ENCODE results near the gene TRIP13. TPM values are rescaled to one million over a fixed set of nuclear protein-coding genes. Genes with fewer than 3 reads are reported as not detected.

TRIP13 gene
- total and polyA plus RNA-seq, 2 of the 4 experiments (the other 2 are of a cell fraction) = 17.1 to 35.5 TPM

DNA sequence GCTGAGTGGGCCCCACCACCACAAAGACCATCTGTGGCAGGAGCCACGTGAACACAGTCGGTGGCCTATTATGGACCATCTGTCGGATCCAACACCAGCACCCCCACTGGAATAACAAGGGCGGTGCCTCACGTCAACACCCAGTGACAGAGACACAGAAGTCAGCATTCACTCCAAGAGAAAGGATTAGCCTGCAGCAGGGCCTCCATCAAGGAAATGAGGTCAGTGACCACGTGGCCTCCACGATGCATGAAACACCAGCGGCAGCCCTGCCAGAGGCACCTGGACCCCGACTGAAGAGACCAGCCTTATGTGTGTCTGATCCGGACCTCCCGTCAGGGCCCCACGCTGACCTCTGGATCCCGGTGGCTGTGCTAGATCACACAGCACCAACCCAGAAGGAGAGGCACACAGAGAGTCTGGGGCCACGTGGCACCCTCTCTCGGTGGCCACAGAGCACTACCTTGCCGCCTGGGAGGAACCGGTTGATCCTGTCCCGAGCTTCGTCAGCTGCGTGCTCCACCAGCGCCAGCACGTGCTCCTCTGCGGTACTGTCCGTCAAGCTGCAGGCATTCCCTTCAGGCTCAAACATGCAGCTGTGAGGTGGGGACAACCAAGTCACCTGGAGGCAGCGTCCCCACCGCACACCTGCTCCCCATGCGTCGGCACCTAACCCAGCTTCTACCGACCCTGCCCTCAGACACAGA lies 9.1 kb upstream of the TRIP13 start:
- no peak overlapping the region for H4K5ac ChIP-seq (ENCODE audit: low read depth, low read length)
- intact Hi-C loops (cut with micrococcal nuclease) (no loop called here), dilution Hi-C loops (cut with HindIII; ENCODE audit: low sequenced_read_pairs, unreplicated experiment) (no loop called here), in situ Hi-C loops (cut with MboI; ENCODE audit: low sequenced_read_pairs) (no loop called here)
- H3K79me1 ChIP-seq (ENCODE audit: low read depth in 1 of 2, low read length in 2 of 2) = peaks cover 29 to 37% of the 10 kb centered on the region in 2 experiments
- no peak overlapping the region for H2BK120ac ChIP-seq (ENCODE audit: low read depth, low read length)
- H3K36me3 ChIP-seq (ENCODE audit: control insufficient read depth, insufficient read depth, low read length) = peaks cover 73% of the 10 kb centered on the region
- H3K27ac ChIP-seq (ENCODE audit: insufficient read depth, low read length) = no peak overlapping the region
- ATAC-seq (ENCODE audit: low read depth) = no peak
- WGBS, 2 experiments (ENCODE audit: extremely low coverage in 2 of 2, insufficient read length in 1 of 2) = 97% methylated on average over 13 of the region's 29 CpGs; no CpG with 5 or more reads in 1 of the 2 experiments
- H3K27me3 ChIP-seq (ENCODE audit: control insufficient read depth, insufficient read depth, low read length) = no peaks in the 10 kb centered on the region
- no peak overlapping the region for H4K8ac ChIP-seq (ENCODE audit: low read depth in 2 of 2, low read length in 2 of 2)
- no peak for TF ChIP-seq NFE2L2 (IDR thresholded peaks at IDR 0.05; ENCODE audit: low read depth, low read length)
- TF ChIP-seq BHLHE40 (IDR thresholded peaks at IDR 0.05; ENCODE audit: low read depth, low read length) = no peak
- TF ChIP-seq, protein P1, sequence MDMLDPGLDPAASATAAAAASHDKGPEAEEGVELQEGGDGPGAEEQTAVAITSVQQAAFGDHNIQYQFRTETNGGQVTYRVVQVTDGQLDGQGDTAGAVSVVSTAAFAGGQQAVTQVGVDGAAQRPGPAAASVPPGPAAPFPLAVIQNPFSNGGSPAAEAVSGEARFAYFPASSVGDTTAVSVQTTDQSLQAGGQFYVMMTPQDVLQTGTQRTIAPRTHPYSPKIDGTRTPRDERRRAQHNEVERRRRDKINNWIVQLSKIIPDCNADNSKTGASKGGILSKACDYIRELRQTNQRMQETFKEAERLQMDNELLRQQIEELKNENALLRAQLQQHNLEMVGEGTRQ (IDR thresholded peaks at IDR 0.05; ENCODE audit: low read depth, low read length) = no peak
- H3K9me1 ChIP-seq (ENCODE audit: insufficient read depth, low read length) = peaks cover 11% of the 10 kb centered on the region
- H3K14ac ChIP-seq (replicated peaks; ENCODE audit: low read depth, low read length) = no peak overlapping the region
- no peak overlapping the region for H2BK5ac ChIP-seq (ENCODE audit: low read depth, low read length, poor library complexity, severe bottlenecking)
- no peaks in the 10 kb centered on the region for H3K4me1 ChIP-seq (ENCODE audit: control insufficient read depth, insufficient read depth, low read length)
- H3K56ac ChIP-seq (ENCODE audit: extremely low read depth, insufficient read depth, low read length) = no peak overlapping the region
- H3K9me3 ChIP-seq (ENCODE audit: control insufficient read depth, insufficient read depth, low read length) = no peaks in the 10 kb centered on the region
- H4K20me1 ChIP-seq (ENCODE audit: insufficient read depth, low read length) = peaks cover 29% of the 10 kb centered on the region
- H3K9ac ChIP-seq (ENCODE audit: low read depth, low read length) = no peak overlapping the region
- no peak overlapping the region for H2AK9ac ChIP-seq (replicated peaks; ENCODE audit: low read depth, low read length, poor library complexity)
- no peak overlapping the region for H2BK20ac ChIP-seq (ENCODE audit: low read depth, low read length)
- H2AFZ ChIP-seq (replicated peaks; ENCODE audit: low read length, poor library complexity) = no peak overlapping the region
- DNase-seq = no peak
- POLR2A ChIA-PET (ENCODE audit: unreplicated experiment) = no interaction called here
- no peak overlapping the region for H3K4ac ChIP-seq (ENCODE audit: low read depth, low read length)
- CTCF ChIA-PET = no interaction called here
- H3K23ac ChIP-seq (ENCODE audit: low read depth, low read length) = no peak overlapping the region
- BruUV-seq (replicated peaks) = no TSS peak
- H2AK5ac ChIP-seq (ENCODE audit: low read depth, low read length) = no peak overlapping the region
- H3K4me3 ChIP-seq (ENCODE audit: insufficient read depth, low read depth, low read length) = no peak overlapping the region
- H4K91ac ChIP-seq (ENCODE audit: insufficient read depth, low read depth, low read length) = no peak overlapping the region
- H3K4me2 ChIP-seq (ENCODE audit: low read depth, low read length) = no peak overlapping the region
- no peak overlapping the region for H2BK15ac ChIP-seq (ENCODE audit: low read depth, low read length)
- no peak overlapping the region for H3K18ac ChIP-seq (ENCODE audit: low read depth, low read length)

Measured in IMR-90 (cell line).